ENCODE measurements around the gene JARID2. TPM values are rescaled to one million over a fixed set of nuclear protein-coding genes. Genes with fewer than 3 reads are reported as not detected.

Gene JARID2
- total and polyA plus RNA-seq, 9 of the 15 experiments (the other 6 are each of a cell fraction or from before 2014, with no cell fraction given): 5.0 to 29.0 (median 15.6) TPM

GRCh38 chr6:15421945-15422733 lies 176.3 kb downstream of the JARID2 start:
- Histone ChIP-seq H3K9me1 (ENCODE audit: control insufficient read depth, insufficient read depth, low read length) (peaks cover 7% of the 10 kb centered on the region), H3K27me3 (ENCODE audit: control insufficient read depth in 2 of 2, insufficient read depth in 2 of 2, low read length in 2 of 2) (no peaks in the 10 kb centered on the region), H3K9ac (ENCODE audit: insufficient read depth in 1 of 2, low read depth in 2 of 2, low read length in 2 of 2) (no peak overlapping the region), H4K20me1 (replicated peaks; ENCODE audit: control insufficient read depth, insufficient read depth, low read length) (peaks cover 2% of the 10 kb centered on the region; the same call in 1 of the 2 replicates), H3K4me2 (ENCODE audit: insufficient read depth, low read length) (no peak overlapping the region), H3K36me3 (ENCODE audit: control insufficient read depth, insufficient read depth, low read length) (peaks cover 10% of the 10 kb centered on the region; the same call in 1 of the 3 replicates), H3K4me1 (replicated peaks in 1 of 2; ENCODE audit: control insufficient read depth in 2 of 2, insufficient read depth in 2 of 2, low read length in 2 of 2) (no peaks in the 10 kb centered on the region; a peak in 2 of 5 replicates), H3K79me2 (ENCODE audit: control insufficient read depth, insufficient read depth, low read length) (peaks cover 56% of the 10 kb centered on the region), H3K27ac (ENCODE audit: extremely low read depth, low read depth, low read length) (no peak overlapping the region), H3K4me3 (no peak overlapping the region), H2AFZ (ENCODE audit: low read depth, low read length) (no peak overlapping the region), H3K9me3 (replicated peaks; ENCODE audit: control insufficient read depth, insufficient read depth, low read depth, low read length) (peaks cover 12% of the 10 kb centered on the region)
- FAIRE-seq: no peak
- no peak for DNase-seq (ENCODE audit: extremely low read depth in 1 of 4, low spot score in 3 of 4)
- no peak for ATAC-seq
- CTCF ChIA-PET (ENCODE audit: low intra/inter-chr PET ratio): no interaction called here
- POLR2A ChIA-PET: interaction anchor here (0.6 to 3.2 kb wide), 9 partner anchors 9 to 684 kb away, joined by 3 to 17 read pairs (median 4); no protein-coding TSS in a partner anchor
- WGBS (ENCODE audit: insufficient coverage, low coverage, missing lambda C conversion rate): 93% methylated on average over 8 of the region's 10 CpGs
- in situ Hi-C loops (cut with MboI): no loop called here
- intact Hi-C loops (cut with micrococcal nuclease): no loop called here
- no TSS peak for BruUV-seq (replicated peaks)
- no peak for TF ChIP-seq CREM (IDR thresholded peaks at IDR 0.05; ENCODE audit: low read depth)
- TF ChIP-seq EWSR1 (IDR thresholded peaks at IDR 0.05; ENCODE audit: borderline replicate concordance, low read depth, partially characterized antibody): no peak
- TF ChIP-seq, protein P1, sequence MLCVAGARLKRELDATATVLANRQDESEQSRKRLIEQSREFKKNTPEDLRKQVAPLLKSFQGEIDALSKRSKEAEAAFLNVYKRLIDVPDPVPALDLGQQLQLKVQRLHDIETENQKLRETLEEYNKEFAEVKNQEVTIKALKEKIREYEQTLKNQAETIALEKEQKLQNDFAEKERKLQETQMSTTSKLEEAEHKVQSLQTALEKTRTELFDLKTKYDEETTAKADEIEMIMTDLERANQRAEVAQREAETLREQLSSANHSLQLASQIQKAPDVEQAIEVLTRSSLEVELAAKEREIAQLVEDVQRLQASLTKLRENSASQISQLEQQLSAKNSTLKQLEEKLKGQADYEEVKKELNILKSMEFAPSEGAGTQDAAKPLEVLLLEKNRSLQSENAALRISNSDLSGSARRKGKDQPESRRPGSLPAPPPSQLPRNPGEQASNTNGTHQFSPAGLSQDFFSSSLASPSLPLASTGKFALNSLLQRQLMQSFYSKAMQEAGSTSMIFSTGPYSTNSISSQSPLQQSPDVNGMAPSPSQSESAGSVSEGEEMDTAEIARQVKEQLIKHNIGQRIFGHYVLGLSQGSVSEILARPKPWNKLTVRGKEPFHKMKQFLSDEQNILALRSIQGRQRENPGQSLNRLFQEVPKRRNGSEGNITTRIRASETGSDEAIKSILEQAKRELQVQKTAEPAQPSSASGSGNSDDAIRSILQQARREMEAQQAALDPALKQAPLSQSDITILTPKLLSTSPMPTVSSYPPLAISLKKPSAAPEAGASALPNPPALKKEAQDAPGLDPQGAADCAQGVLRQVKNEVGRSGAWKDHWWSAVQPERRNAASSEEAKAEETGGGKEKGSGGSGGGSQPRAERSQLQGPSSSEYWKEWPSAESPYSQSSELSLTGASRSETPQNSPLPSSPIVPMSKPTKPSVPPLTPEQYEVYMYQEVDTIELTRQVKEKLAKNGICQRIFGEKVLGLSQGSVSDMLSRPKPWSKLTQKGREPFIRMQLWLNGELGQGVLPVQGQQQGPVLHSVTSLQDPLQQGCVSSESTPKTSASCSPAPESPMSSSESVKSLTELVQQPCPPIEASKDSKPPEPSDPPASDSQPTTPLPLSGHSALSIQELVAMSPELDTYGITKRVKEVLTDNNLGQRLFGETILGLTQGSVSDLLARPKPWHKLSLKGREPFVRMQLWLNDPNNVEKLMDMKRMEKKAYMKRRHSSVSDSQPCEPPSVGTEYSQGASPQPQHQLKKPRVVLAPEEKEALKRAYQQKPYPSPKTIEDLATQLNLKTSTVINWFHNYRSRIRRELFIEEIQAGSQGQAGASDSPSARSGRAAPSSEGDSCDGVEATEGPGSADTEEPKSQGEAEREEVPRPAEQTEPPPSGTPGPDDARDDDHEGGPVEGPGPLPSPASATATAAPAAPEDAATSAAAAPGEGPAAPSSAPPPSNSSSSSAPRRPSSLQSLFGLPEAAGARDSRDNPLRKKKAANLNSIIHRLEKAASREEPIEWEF (CRISPR knock-in tag; IDR thresholded peaks at IDR 0.05): no peak
- no peak for TF ChIP-seq NR2F6 (CRISPR knock-in tag; IDR thresholded peaks at IDR 0.05)
- TF ChIP-seq, protein P2, sequence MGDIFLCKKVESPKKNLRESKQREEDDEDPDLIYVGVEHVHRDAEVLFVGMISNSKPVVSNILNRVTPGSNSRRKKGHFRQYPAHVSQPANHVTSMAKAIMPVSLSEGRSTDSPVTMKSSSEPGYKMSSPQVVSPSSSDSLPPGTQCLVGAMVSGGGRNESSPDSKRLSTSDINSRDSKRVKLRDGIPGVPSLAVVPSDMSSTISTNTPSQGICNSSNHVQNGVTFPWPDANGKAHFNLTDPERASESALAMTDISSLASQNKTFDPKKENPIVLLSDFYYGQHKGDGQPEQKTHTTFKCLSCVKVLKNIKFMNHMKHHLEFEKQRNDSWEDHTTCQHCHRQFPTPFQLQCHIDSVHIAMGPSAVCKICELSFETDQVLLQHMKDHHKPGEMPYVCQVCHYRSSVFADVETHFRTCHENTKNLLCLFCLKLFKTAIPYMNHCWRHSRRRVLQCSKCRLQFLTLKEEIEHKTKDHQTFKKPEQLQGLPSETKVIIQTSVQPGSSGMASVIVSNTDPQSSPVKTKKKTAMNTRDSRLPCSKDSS (IDR thresholded peaks at IDR 0.05; ENCODE audit: low read depth, partially characterized antibody): no peak
- TF ChIP-seq CHD1 (IDR thresholded peaks at IDR 0.05; ENCODE audit: low read length): no peak
- TF ChIP-seq SMC3 (conservative IDR thresholded peaks at IDR 0.05; ENCODE audit: insufficient read depth, low read depth, low read length): no peak
- TF ChIP-seq CBFA2T3 (IDR thresholded peaks at IDR 0.05): no peak
- no peak for TF ChIP-seq ZNF124 (CRISPR knock-in tag; IDR thresholded peaks at IDR 0.05)
- no peak for TF ChIP-seq ZNF592 (IDR thresholded peaks at IDR 0.05)
- TF ChIP-seq YBX1 (IDR thresholded peaks at IDR 0.05): no peak

Data from K562 (cell line).